ENCODE results near the gene PPIF.

The PPIF gene

GRCh38 chr10:79353000-79353406, 5.7 kb downstream of the PPIF start:
- TF ChIP-seq CTCF (IDR thresholded peaks at IDR 0.05; ENCODE audit: insufficient read depth, low read length, missing control alignments): no peak
- no peak overlapping the region for H3K4me3 ChIP-seq (ENCODE audit: low read depth, low read length)
- ChIA-PET CTCF (no interaction called here), POLR2A (no interaction called here)
- no peak for DNase-seq (ENCODE audit: low read depth, low spot score)

DNA sequence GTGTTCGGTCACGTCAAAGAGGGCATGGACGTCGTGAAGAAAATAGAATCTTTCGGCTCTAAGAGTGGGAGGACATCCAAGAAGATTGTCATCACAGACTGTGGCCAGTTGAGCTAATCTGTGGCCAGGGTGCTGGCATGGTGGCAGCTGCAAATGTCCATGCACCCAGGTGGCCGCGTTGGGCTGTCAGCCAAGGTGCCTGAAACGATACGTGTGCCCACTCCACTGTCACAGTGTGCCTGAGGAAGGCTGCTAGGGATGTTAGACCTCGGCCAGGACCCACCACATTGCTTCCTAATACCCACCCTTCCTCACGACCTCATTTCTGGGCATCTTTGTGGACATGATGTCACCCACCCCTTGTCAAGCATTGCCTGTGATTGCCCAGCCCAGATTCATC, 6.5 kb downstream of the PPIF start:
- no peak for TF ChIP-seq CTCF (IDR thresholded peaks at IDR 0.05; ENCODE audit: insufficient read depth, low read length, missing control alignments)
- no peak for DNase-seq (ENCODE audit: low read depth, low spot score)
- ChIA-PET CTCF (interaction anchor here (0.9 to 1.0 kb wide), 2 partner anchors 10 to 21 kb away, joined by 3 to 4 read pairs; no protein-coding TSS in a partner anchor), POLR2A (interaction anchor here (0.6 to 1.1 kb wide), 3 partner anchors 11 to 55 kb away, joined by 3 to 4 read pairs (median 3); no protein-coding TSS in a partner anchor)
- H3K4me3 ChIP-seq (ENCODE audit: low read depth, low read length): no peak overlapping the region

- POLR2A ChIA-PET: interaction anchor here (0.6 to 1.1 kb wide), 3 partner anchors 11 to 55 kb away, joined by 3 to 4 read pairs (median 3); no protein-coding TSS in a partner anchor
- no peak for DNase-seq (ENCODE audit: low read depth, low spot score)
- no peak overlapping the region for H3K4me3 ChIP-seq (ENCODE audit: low read depth, low read length)
- no peak for TF ChIP-seq CTCF (IDR thresholded peaks at IDR 0.05; ENCODE audit: insufficient read depth, low read length, missing control alignments)
- CTCF ChIA-PET: interaction anchor here (0.9 to 1.2 kb wide), 5 partner anchors 9 to 20 kb away, joined by 3 to 5 read pairs (median 4); no protein-coding TSS in a partner anchor
Observed at GRCh38 chr10:79354141-79354540, 6.9 kb downstream of the PPIF start.

- ChIA-PET POLR2A (interaction anchor here (1.1 kb wide), 1 partner anchor 56 kb away, joined by 3 read pairs; no protein-coding TSS in a partner anchor), CTCF (interaction anchor here (0.9 to 1.2 kb wide), 5 partner anchors 9 to 20 kb away, joined by 3 to 5 read pairs (median 4); no protein-coding TSS in a partner anchor)
- no peak for TF ChIP-seq CTCF (IDR thresholded peaks at IDR 0.05; ENCODE audit: insufficient read depth, low read length, missing control alignments)
- no peak overlapping the region for H3K4me3 ChIP-seq (ENCODE audit: low read depth, low read length)
- no peak for DNase-seq (ENCODE audit: low read depth, low spot score)
Observed at GRCh38 chr10:79354615-79355014, 7.3 kb downstream of the PPIF start.

GRCh38 chr10:79355420-79356017, 8.2 kb downstream of the PPIF start:
- POLR2A ChIA-PET: no interaction called here
- no peak overlapping the region for H3K4me3 ChIP-seq (ENCODE audit: low read depth, low read length)
- CTCF ChIA-PET: interaction anchor here (1.1 to 1.2 kb wide), 2 partner anchors 10 to 11 kb away, joined by 3 to 5 read pairs; no protein-coding TSS in a partner anchor
- no peak for TF ChIP-seq CTCF (IDR thresholded peaks at IDR 0.05; ENCODE audit: insufficient read depth, low read length, missing control alignments)
- DNase-seq (ENCODE audit: low read depth, low spot score): no peak

DNA sequence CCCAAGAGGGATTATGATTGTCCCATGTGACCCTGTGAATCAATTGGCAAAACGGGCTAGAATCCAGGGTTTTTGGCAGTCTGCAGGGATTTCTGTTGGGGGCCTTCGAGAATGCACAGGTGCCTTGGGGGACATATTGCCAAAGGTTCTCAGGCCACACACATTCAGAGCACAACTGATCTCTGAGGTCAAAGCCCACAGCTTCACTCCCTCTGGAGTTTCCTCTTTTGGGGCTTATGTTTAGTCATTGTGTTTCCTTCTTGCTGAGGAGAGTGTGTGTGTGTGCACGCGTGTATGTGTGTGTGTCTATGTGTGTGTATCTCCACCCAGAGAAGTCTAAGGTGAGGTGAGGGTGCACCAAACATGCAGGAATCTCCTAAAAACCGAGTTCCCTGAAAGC, 8.8 kb downstream of the PPIF start:
- POLR2A ChIA-PET: no interaction called here
- CTCF ChIA-PET: interaction anchor here (1.0 kb wide), 1 partner anchor 17 kb away, joined by 4 read pairs; no protein-coding TSS in a partner anchor
- no peak for DNase-seq (ENCODE audit: low read depth, low spot score)
- TF ChIP-seq CTCF (IDR thresholded peaks at IDR 0.05; ENCODE audit: insufficient read depth, low read length, missing control alignments): no peak
- H3K4me3 ChIP-seq (ENCODE audit: low read depth, low read length): no peak overlapping the region

Measured in AG04449 (cell line).